Heart right ventricle (tissue), 16 donors: ENCODE data around the gene CD28. TPM values are rescaled to one million over a fixed set of nuclear protein-coding genes. Genes with fewer than 3 reads are reported as not detected.
"Not testable (repeated sequence)": the region's sequence is repeated elsewhere in the genome, so short reads cannot be mapped to it uniquely, and the experiment has no call there.

Experiments
- ATAC-seq, 8 donors: fragments of 200-7000 bp; cut with Tn5 transposase; one replicate each; pipeline ENCODE4 v1.9.1; 2020; ENCODE audit warnings: mild to moderate bottlenecking in 8 of 8, moderate library complexity in 8 of 8, moderate number of reproducible peaks in 1 of 8
- DNase-seq, 2 donors: peaks; one replicate each; pipeline ENCODE4 v3.0.0-alpha.2; 2020
- H3K27ac ChIP-seq, 10 donors: fragments of 200-600 bp; sonication (generic) in 2 of 10; one replicate each; pipeline versions ENCODE4 v1.5.0 to v1.8.0; 2020 to 2022; ENCODE audit warnings: mild to moderate bottlenecking in 3 of 10
- H3K27me3 ChIP-seq, 7 donors: fragments of 200-600 bp; one replicate each; pipeline ENCODE4 v1.8.0; 2021 to 2022; ENCODE audit warnings: mild to moderate bottlenecking in 2 of 7
- H3K36me3 ChIP-seq, 9 donors: fragments of 200-600 bp; sonication (generic) in 1 of 9; one replicate each; pipeline versions ENCODE4 v1.5.0 to v1.8.0; 2020 to 2022; ENCODE audit warnings: mild to moderate bottlenecking in 2 of 9
- H3K4me1 ChIP-seq, 9 donors: fragments of 200-600 bp; sonication (generic) in 1 of 9; one replicate each; pipeline versions ENCODE4 v1.5.0 to v1.8.0; 2020 to 2022; ENCODE audit warnings: mild to moderate bottlenecking in 4 of 9
- H3K4me3 ChIP-seq, 10 donors: fragments of 200-600 bp; sonication (generic) in 2 of 10; one replicate each; pipeline versions ENCODE4 v1.5.0 to v1.8.0; 2020 to 2022; ENCODE audit warnings: mild to moderate bottlenecking in 7 of 10, moderate library complexity in 2 of 10
- H3K9me3 ChIP-seq, 11 donors: fragments of 200-600 bp in 10 of 11; sonication (generic) in 2 of 11; one replicate each; pipeline versions ENCODE4 v1.5.0 to v1.8.0; 2013 to 2022; ENCODE audit warnings: mild to moderate bottlenecking in 2 of 11, control low read depth in 1 of 11, moderate library complexity in 1 of 11
- WGBS, 2 donors: extraction: QIAGEN DNeasy Blood & Tissue Kit; methylation state at CpG; one replicate each; pipeline ENCODE4 v1.1.7; 2013; ENCODE audit warnings: inconsistent platforms in 1 of 2; 5-methylcytosine and 5-hydroxymethylcytosine counted together
- intact Hi-C, 10 donors: fragments of 100-400 bp; cut with DNase I; formaldehyde crosslinking; loops; one replicate each; pipeline versions ENCODE4 v1.11.1 to v1.14.2; 2022
- polyA plus RNA-seq, 2 donors: library from polyadenylated mRNA; stranded (reverse); fragments of 200-250 nt; gene quantifications; one replicate each; pipeline ENCODE4 v1.2.3, GENCODE V29; 2013
- total RNA-seq, 10 donors: library from RNA; stranded (reverse); fragmentation: NEBNext Ultra II Directional in 3 of 10; extraction: Animal tissue kit (Norgen Biotek cat#: 25700) in 3 of 10; gene quantifications; one replicate each; pipeline versions ENCODE4 v1.2.1 to v1.2.4, GENCODE V29; 2021 to 2023
- TF ChIP-seq, protein P1 (sequence below), 9 donors: fragments of 200-600 bp; sonication (generic) in 2 of 9; IDR thresholded peaks; one replicate each; pipeline versions ENCODE4 v1.5.0 to v1.8.0; 2021 to 2022; ENCODE audit warnings: antibody characterized with exemption in 9 of 9, mild to moderate bottlenecking in 5 of 9, moderate library complexity in 1 of 9
- donor health status: Arrhythmogenic right ventricular cardiomyopathy.
- donor health status: ischemic (EF 13 %, LVEDD 7.1; RV severe dilation, severe dysfunction).
- donor health status: healthy with polysubstance abuse.
- donor health status: DM: no; HTN: yes; CAD: no.
- donor health status: DM: no; HTN: no; CAD: no.
- donor health status: ischemic (EF 25% LVEDD 6.9; RV normal size, moderate dysfunction).
- donor health status: ischemic (EF 25% LVEDD 5.7; RV mildly dilated, moderate dysfunction).
- donor health status: healthy.
- donor health status: DM: yes; HTN: yes; CAD: no.
- donor health status: Ischemic cardiomyopathy.
- donor health status: ischemic (EF 35%, LVEDD 5.7; RV mildly dilated, moderate dysfunction).
- donor health status: nonischemic (EF 11% LVEDD 7.7; RV severe dilation, severe dysfunction).
- donor health status: DM: yes; HTN: yes; CAD: no.
- donor health status: PGD.
- donor health status: ischemic (EF 29% LVEDD 5.4; RV normal size, mild dysfunction).
- donor health status: nonischemic (EF 23%, LVEDD 6.1; RV moderate dilation, normal function).

Gene CD28
- total and polyA plus RNA-seq, 12 donors, result 0.10 to 5.3 (median 0.69) TPM

DNA sequence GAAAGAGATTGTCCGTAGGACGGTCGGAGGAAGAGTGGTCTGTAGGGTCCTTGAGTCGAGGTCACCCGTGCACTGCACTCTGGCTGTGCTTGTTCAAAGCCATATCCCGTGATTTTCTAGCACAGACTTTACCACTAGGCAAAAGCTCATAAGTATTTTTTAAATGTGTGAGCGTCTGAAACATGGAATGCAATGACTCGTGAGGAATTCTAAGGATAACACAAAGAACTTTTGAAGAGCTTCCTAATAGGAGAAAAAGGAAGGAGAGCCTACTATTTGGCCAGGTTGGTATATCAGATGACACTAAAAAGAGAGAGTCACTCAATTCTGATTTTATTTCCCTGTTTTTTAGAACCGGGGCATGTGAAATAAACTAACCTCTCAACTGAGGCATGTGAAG is 68.3 kb downstream of the CD28 start:
- Histone ChIP-seq H3K36me3 (no peaks in the 10 kb centered on the region), H3K27me3 (no peaks in the 10 kb centered on the region), H3K4me1 (no peaks in the 10 kb centered on the region), H3K27ac (no peak overlapping the region), H3K9me3 (no peaks in the 10 kb centered on the region), H3K4me3 (no peak overlapping the region)
- ATAC-seq (no peak), DNase-seq (no peak)
- intact Hi-C loops, result no loop called here
- TF ChIP-seq, protein P1, sequence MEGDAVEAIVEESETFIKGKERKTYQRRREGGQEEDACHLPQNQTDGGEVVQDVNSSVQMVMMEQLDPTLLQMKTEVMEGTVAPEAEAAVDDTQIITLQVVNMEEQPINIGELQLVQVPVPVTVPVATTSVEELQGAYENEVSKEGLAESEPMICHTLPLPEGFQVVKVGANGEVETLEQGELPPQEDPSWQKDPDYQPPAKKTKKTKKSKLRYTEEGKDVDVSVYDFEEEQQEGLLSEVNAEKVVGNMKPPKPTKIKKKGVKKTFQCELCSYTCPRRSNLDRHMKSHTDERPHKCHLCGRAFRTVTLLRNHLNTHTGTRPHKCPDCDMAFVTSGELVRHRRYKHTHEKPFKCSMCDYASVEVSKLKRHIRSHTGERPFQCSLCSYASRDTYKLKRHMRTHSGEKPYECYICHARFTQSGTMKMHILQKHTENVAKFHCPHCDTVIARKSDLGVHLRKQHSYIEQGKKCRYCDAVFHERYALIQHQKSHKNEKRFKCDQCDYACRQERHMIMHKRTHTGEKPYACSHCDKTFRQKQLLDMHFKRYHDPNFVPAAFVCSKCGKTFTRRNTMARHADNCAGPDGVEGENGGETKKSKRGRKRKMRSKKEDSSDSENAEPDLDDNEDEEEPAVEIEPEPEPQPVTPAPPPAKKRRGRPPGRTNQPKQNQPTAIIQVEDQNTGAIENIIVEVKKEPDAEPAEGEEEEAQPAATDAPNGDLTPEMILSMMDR (IDR thresholded peaks at IDR 0.05), result no peak
- 82 to 84% methylated on average over 9 of the region's 9 CpGs for WGBS, 2 donors

DNA sequence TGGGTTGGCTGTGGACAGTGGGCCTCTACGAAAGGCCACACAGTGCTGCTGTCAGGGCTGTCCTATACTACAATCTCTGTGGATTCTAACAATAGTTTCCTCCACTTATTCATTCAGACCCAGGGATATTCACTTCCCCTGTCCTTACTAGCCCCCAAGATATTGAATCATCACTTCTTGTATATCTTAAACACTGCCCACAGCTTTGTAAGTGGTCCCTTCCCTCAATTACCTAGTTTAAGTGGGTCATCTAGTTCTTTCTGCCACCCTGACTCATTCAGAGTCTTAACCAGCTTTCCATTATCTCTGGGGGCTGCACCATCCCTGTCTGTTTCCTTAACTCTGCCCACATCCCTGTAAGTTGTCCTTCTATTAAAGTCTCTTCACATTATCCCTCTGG is 69.2 kb downstream of the CD28 start:
- no peaks in the 10 kb centered on the region for H3K27me3 ChIP-seq
- WGBS, 2 donors, result 89 to 92% methylated on average over 1 of the region's 1 CpG
- intact Hi-C loops, result no loop called here
- DNase-seq, result no peak
- TF ChIP-seq, protein P1 (IDR thresholded peaks at IDR 0.05), result no peak
- H3K4me3 ChIP-seq, result no peak overlapping the region
- no peak overlapping the region for H3K27ac ChIP-seq
- H3K9me3 ChIP-seq, result no peaks in the 10 kb centered on the region
- H3K36me3 ChIP-seq, result no peaks in the 10 kb centered on the region
- ATAC-seq, result no peak
- no peaks in the 10 kb centered on the region for H3K4me1 ChIP-seq

DNA sequence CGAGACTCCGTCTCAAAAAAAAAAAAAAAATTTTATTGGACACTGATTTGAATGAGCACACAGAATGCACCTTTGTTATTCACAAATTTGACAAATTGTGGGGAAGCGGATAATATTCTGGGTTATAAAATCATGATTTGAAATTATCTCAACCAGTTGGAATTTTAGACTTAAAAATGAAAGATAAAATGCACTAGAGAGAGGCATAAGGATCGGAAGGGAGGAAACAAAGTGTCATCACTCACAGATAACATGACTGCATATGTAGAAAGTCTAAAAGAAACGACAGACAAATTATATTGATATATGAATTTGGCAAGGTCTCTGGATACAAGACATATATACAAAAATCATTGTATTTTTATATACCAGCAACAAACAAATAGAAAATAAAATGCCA is 70.6 kb downstream of the CD28 start:
- WGBS, 2 donors, result 50 to 70% methylated on average over 5 of the region's 5 CpGs
- Histone ChIP-seq H3K9me3 (no peaks in the 10 kb centered on the region), H3K27ac (no peak overlapping the region), H3K4me1 (peaks cover 0 to 6% (median 0%) of the 10 kb centered on the region in 9 donors), H3K4me3 (no peak overlapping the region), H3K27me3 (no peaks in the 10 kb centered on the region), H3K36me3 (no peaks in the 10 kb centered on the region)
- no peak for ATAC-seq
- intact Hi-C loops, result no loop called here
- DNase-seq, result no peak
- TF ChIP-seq, protein P1 (IDR thresholded peaks at IDR 0.05), result no peak

DNA sequence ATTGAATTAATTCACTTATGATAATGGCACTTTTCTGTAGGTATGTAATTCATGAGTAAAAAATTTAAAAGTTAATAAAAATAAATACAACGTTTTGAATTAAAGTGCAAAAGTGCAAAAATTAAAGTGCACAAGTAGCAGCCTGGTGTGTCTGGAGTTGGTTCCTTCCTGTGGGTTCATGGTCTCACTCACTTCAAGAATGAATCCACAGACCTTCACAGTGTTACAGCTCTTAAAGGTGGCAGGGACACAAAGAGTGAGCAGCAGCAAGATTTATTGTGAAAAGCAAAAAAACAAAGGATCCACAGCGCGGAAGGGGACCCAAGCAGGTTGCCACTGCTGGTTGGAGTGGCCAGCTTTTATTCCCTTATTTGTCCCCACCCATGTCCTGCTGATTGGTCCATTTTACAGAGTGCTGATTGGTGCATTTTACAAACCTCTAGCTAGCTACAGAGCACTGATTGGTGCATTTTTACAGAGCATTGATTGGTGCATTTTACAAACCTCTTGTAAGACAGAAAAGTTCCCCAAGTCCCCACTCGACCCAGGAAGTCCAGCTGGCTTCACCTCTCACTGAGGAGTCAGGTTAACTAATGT is 73.1 kb downstream of the CD28 start:
- not testable (repeated sequence) for ATAC-seq, H3K36me3 ChIP-seq, H3K27me3 ChIP-seq, H3K27ac ChIP-seq, H3K4me3 ChIP-seq, DNase-seq, H3K9me3 ChIP-seq
- 89 to 92% methylated on average over 4 of the region's 4 CpGs for WGBS, 2 donors
- intact Hi-C loops, result loop anchor here in 4 of 10 donors (10.0 kb wide), 2 partner anchors 95 to 245 kb away; partner anchors contain the start of gene RAPH1 (in 1 of the 4)
- peaks cover 0 to 26% (median 16%) of the 10 kb centered on the region in 9 donors for H3K4me1 ChIP-seq

DNA sequence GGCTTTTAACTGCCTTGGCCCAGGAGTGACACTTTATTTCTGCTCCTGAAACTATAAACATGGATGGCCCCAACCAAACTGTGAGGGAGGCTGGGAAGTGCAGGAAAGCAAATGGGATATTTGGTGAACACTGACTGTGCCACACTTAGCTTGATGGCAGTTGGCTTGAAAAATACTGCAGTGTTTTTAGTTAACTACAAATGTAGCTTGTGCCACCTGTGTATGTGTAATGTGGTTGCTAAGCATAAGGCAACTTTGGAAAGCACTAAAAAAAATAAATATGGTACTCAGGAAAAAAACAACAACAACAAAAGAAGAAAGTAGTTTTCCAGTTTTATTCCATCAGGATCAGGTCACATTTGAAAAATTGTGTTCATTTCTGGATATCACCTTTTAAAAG is 73.8 kb downstream of the CD28 start:
- Histone ChIP-seq H3K27ac (no peak overlapping the region), H3K4me1 (peaks cover 0 to 26% (median 16%) of the 10 kb centered on the region in 9 donors), H3K9me3 (no peaks in the 10 kb centered on the region), H3K36me3 (no peaks in the 10 kb centered on the region), H3K4me3 (no peak overlapping the region), H3K27me3 (no peaks in the 10 kb centered on the region)
- ATAC-seq, result no peak
- TF ChIP-seq, protein P1 (IDR thresholded peaks at IDR 0.05), result no peak
- DNase-seq, result no peak
- intact Hi-C loops, result loop anchor here in 4 of 10 donors (10.0 kb wide), 2 partner anchors 95 to 245 kb away; partner anchors contain the start of gene RAPH1 (in 1 of the 4)
